IPS DF 4.7 (cell line): ENCODE measurements around the gene FGD6.
"Not testable (repeated sequence)": the region's sequence is repeated elsewhere in the genome, so short reads cannot be mapped to it uniquely, and the experiment has no call there.

ENCODE experiments used
- DNase-seq: peaks from one replicate; pipeline ENCODE4 v3.0.0-alpha.2; 2013; ENCODE audit warnings: low spot score; ENCODE audit errors: extremely low read depth

The FGD6 gene

GRCh38 chr12:95181103-95181502 is 36.2 kb downstream of the FGD6 start:
- DNase-seq, result no peak

DNA sequence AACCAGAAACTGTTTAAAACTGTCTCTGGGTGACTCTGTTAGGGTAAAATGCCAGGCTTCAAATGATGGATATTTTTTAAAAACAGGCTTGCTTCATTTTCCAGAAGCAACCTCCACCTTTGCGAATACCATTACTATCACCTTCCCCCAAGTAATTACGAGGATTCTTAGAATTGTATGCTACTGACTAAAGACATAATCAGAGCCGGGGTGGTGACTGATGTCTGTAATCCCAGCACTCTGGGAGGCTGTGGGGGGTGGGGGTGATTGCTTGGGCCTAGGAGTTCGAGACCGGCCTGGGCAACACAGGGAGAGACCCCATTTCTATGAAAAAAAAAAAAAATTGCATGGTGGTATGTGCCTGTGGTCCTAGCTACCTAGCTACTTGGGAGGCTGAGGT is 38.3 kb downstream of the FGD6 start:
- no peak for DNase-seq

DNA sequence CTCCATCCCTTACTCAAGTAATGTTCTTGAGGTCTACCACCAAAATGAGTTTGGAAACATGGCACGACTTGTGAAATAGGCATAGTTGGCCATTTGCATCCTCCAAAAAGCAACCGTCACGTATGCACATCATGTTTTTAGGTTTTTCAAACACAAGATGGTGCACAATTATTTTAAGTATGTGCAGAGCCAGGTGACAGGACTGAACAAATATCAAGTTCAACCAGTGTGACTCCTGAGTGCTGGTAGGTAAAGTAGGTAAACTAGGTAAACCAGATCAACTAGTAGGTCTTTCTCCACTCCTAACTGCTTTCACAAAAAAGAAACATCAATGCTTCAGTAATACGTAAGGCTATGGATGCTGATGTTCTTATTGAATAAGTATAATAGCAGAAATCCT is 39.1 kb downstream of the FGD6 start:
- DNase-seq, result no peak

DNA sequence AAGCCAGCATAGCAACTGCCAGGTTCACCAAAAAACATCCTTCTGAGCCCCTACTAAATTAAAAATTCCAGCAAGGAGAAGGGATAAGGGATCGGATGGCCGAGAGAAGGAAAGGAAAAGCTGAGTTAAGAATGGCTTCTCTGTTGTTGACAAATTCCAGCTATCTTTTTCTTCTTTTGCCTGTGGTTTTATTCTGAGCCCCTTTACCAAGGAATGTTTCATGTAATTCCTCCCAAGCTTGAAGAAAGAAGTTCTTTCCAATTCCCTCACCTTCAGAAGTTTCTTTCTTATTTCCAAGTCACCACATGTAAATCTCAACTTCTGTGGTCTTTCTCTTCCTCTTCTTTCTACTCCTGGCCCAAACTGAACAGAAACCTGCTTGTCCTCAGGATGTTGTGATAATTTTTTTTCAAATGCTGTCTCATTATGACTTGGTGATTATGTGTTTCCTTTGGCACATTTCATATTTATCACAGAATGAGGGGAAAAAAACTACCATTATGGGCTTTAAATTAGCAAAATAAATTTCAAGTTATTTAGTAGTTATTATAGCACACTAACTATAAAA is 40.0 kb downstream of the FGD6 start:
- DNase-seq, result no peak

DNA sequence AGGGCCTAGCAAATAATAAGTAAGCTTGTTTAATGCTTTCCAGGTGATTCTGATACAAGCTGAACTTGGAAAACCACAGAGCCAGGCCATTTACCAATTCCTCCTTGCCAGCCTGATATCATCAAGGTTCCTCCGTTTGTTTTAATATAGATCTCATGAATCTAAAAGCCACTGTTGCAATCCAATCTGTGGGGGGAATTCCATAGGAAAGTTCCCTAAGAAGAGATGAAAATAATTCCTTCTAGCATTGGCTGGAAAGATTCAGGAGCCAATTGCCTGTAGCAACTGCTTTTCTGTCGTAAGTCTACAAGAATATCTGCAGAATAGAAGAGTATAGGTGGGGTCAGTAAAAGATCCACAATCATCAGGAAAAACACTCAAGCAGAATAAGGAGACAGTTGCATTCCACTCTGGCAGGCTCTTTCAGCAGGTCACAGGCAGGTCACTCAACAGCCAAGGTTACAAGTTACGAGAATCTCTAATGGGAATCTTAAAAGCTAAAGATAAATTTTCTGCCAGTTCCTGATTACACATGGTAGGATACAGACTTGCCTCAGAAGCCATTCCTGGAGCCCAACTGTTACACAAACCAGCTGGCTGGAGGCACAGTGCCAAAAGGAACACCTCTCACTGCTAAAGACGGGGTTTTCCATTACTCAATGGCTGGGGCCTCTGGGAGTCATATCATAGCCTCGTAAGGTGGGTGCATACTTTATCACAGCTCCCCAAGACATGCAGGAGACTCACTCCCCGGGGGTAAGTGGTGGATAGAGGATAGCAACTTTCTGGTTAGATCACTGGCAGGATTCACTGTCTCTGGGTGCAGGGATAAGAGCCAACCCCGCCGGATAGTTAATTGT is 43.6 kb downstream of the FGD6 start:
- DNase-seq, result no peak

DNA sequence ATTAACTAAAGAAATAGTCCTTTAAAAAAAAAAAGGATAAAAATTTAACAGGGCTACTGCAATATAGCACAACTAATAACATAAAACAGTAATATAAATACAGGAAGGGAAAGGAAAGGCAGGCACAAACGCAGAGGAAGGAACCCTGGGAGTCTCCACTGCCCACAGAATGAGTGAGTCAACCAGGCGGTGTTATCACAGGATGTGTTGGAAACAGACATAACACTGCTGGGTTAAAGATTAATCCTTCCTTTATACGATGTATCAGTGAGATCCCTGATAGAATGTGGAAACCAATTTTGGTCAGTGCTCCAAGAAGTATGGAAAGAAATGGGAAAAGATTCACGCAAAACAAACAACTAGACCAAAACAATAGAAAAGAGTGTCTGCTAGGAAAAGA is 47.9 kb downstream of the FGD6 start:
- DNase-seq, result no peak

DNA sequence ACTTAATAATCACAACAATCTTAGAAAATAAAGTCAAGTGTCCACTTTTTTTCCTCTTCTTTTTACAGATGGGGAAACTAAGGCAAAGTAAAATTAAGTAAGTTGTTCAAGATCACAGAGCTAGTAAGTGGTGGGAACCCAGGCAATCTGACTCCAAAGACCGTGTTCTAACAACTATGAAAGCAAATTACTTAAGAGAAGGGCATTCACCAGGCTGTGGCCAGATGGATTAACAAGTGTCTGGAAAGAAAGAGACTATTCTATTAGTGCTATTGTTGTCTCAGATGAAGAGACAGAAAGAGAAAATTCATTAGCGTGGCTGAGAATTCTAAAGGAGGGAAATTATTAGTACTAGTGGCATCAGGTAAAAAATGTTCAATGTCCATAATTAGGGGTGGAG is 48.5 kb downstream of the FGD6 start:
- no peak for DNase-seq

DNA sequence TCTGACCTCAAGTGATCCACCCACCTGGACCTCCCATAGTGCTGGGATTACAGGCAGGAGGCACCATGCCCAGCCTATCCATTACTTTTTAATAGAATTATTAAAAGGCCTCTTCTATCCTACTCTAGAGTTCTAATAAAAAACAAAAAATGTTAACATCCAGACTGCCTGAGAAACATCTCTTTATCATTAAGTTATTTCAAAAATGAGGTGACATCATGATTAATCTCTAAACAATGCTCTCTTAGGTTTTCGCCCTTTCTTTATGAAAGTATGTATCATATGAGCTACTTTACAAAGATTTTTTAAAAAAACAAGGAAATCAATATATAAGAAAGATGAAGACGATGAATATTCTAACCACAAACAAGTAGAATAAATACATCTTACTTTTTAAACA is 52.6 kb downstream of the FGD6 start:
- DNase-seq, result no peak

- no peak for DNase-seq
Measured at GRCh38 chr12:95158919-95159318, 58.3 kb downstream of the FGD6 start.

GRCh38 chr12:95151821-95152220 is 65.4 kb downstream of the FGD6 start:
- DNase-seq, result no peak

DNA sequence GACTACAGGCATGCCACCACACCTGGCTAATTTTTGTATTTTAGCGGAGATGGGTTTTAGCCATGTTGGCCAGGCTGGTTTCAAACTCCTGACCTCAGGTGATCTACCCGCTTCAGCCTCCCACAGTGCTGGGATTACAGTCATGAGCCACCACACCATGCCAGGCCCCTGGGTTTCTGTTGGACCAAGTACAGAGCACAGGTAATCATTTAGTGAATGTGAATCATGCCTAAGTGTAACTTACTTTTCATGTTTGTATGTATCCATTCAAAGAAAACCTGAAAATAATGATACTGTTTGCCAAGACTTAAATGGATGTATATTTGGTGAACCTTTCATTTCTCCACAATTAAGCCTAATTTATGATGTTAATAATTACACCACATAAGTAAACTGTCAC is 65.9 kb downstream of the FGD6 start:
- no peak for DNase-seq

DNA sequence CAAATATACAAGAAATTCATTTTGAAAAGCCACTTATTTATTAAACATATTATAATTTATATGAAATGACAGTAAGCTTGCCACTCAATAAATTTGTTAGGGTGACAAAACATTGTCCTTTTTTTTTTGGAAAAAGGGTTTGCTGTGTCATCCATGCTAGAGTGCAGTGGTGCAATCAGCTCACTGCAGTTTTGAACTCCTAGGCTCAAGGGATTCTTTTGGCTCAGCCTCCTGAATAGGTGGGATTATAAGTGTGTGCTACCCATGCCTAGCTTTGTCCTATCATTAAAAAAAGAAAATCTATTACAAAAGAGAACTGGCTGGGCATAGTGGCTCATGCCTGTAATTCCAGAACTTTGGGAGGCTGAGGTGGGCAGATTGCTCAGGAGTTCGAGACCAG is 66.8 kb downstream of the FGD6 start:
- no peak for DNase-seq

- no peak for DNase-seq
Measured at GRCh38 chr12:95147866-95148265, 69.4 kb downstream of the FGD6 start.

GRCh38 chr12:95146769-95147168 is 70.5 kb downstream of the FGD6 start:
- DNase-seq, result no peak

GRCh38 chr12:95143621-95144205 is 73.6 kb downstream of the FGD6 start:
- DNase-seq, result no peak

DNA sequence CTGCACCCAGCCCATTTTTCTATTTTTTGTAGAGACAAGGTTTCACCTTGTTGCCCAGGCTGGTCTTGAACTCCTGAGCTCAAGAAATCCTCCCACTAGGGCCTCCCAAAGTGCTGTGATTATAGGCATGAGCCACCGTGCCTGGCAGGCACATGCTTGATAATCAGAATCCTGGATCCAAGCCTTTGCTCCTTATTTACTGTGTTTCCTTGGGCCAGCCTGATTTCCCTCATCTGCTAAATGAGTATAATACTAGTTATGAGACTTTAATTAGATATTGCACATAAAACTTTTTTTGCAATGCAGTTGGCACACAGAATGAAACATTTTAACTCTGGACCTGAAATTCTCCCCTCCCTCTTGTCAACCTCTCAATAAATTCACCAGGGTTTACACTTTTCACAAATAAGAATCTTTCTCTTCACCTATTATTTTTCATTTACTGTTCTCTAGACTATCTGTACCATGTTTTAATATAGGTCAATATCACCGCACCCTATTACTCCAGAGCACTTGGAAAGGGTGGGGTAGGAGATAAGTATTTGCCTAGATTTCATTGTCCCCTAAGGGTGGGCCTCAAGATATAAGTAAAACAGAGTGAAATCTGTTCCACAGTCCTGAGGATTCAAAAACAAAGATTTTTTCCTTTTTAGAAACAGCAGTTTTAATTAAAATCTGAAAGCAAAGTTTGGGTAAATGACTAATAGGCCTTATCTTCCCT is 74.7 kb downstream of the FGD6 start:
- DNase-seq, result no peak

GRCh38 chr12:95141310-95141709 is 76.0 kb downstream of the FGD6 start:
- no peak for DNase-seq

GRCh38 chr12:95138031-95138430 is 79.2 kb downstream of the FGD6 start:
- DNase-seq, result not testable (repeated sequence)

GRCh38 chr12:95136598-95136997 is 80.7 kb downstream of the FGD6 start:
- no peak for DNase-seq

GRCh38 chr12:95134085-95134484 is 83.2 kb downstream of the FGD6 start:
- DNase-seq, result no peak

- DNase-seq, result no peak
Measured at GRCh38 chr12:95131589-95132340, 85.5 kb downstream of the FGD6 start.
